Kidney (tissue), 14 donors: ENCODE measurements around the gene PAGR1. TPM values are rescaled to one million over a fixed set of nuclear protein-coding genes. Genes with fewer than 3 reads are reported as not detected.
A peak's percentile ranks its signal among the peaks of the same experiment; 100 is the strongest.

Source experiments
- DNase-seq, 5 donors: peaks; one replicate each; pipeline ENCODE4 v3.0.0-alpha.2; 2013 to 2020
- FAIRE-seq: peaks from 2 replicates; lab custom pipeline; 2012; peaks lifted over from hg19 to GRCh38; lab: Jason Lieb, UNC
- H3K27ac ChIP-seq, 2 donors: one replicate each; pipeline ENCODE4 v1.7.0; 2013; ENCODE audit warnings: low read depth in 2 of 2, low read length in 2 of 2, inconsistent platforms in 1 of 2
- H3K27me3 ChIP-seq: one replicate; pipeline ENCODE4 v1.7.1; 2013; ENCODE audit warnings: low read length, inconsistent platforms; ENCODE audit not compliant: control insufficient read depth, insufficient read depth
- H3K36me3 ChIP-seq, 3 donors: one replicate each; pipeline versions ENCODE4 v1.7.0 to v1.7.1; 2013; ENCODE audit warnings: low read length in 3 of 3, control low read depth in 1 of 3, inconsistent platforms in 1 of 3; ENCODE audit not compliant: insufficient read depth in 3 of 3, control insufficient read depth in 2 of 3
- H3K4me1 ChIP-seq, 3 donors: one replicate each; pipeline versions ENCODE4 v1.7.0 to v1.7.1; 2013; ENCODE audit warnings: low read length in 3 of 3, inconsistent platforms in 1 of 3, low read depth in 1 of 3; ENCODE audit not compliant: control insufficient read depth in 2 of 3, insufficient read depth in 2 of 3
- H3K4me3 ChIP-seq, 3 donors: one replicate each; pipeline versions ENCODE4 v1.7.0 to v1.8.1; 2013; ENCODE audit warnings: low read length in 3 of 3, control low read depth in 1 of 3, inconsistent platforms in 1 of 3
- H3K9ac ChIP-seq, 3 donors: one replicate each; pipeline versions ENCODE4 v1.7.0 to v1.7.1; 2013; ENCODE audit warnings: low read length in 3 of 3, control low read depth in 1 of 3, inconsistent platforms in 1 of 3
- H3K9me3 ChIP-seq, 3 donors: one replicate each; pipeline versions ENCODE4 v1.7.0 to v1.7.1; 2013; ENCODE audit warnings: low read length in 3 of 3, control low read depth in 1 of 3, inconsistent platforms in 1 of 3; ENCODE audit not compliant: control insufficient read depth in 2 of 3, insufficient read depth in 1 of 3
- CTCF ChIP-seq: IDR thresholded peaks from 3 replicates; pipeline ENCODE4 v1.5.1; 2012; ENCODE audit warnings: mild to moderate bottlenecking, moderate library complexity, borderline replicate concordance; ENCODE audit not compliant: insufficient read depth; ENCODE audit errors: extremely low read depth
- intact Hi-C: fragments of 100-400 bp; cut with DNase I; formaldehyde crosslinking; loops from one replicate; pipeline ENCODE4 v1.11.1; 2022
- polyA plus RNA-seq: library from polyadenylated mRNA; stranded (reverse); fragments of 350-450 nt; fragmentation: Illumina TruSeq; extraction: RNeasy Lipid Tissue Mini Kit (QIAGEN cat#74804); gene quantifications from one replicate; pipeline ENCODE4 v1.2.3, GENCODE V29; 2014; ENCODE audit warnings: low read depth, low replicate concordance; ENCODE audit not compliant: insufficient read depth
- total RNA-seq: library from RNA; stranded (reverse); fragmentation: NEBNext Ultra II Directional; extraction: Animal tissue kit (Norgen Biotek cat#: 25700); gene quantifications from one replicate; pipeline ENCODE4 v1.2.1, GENCODE V29; 2021
- donor health status: control.
- donor health status: control.
- donor health status: control.
- donor health status: control.
- donor health status: control.
- donor health status: DM: yes; HTN: yes; CAD: no.
- donor health status: Normal renal cell carcinoma (clear cell type).

The PAGR1 gene
- total and polyA plus RNA-seq, 2 donors from 2014 or later: 23.5 to 30.0 TPM

GRCh38 chr16:29816694-29817441 lies 916 bp downstream of the PAGR1 start:
- no peak for TF ChIP-seq CTCF
- Histone ChIP-seq H3K4me1 (peaks cover 0 to 26% (median 14%) of the 10 kb centered on the region in 3 donors), H3K9ac (peak overlapping the region; percentile 22 to 86 (median 74)), H3K4me3 (peak overlapping the region; percentile 82 to 91 (median 85)), H3K27ac (peak overlapping the region; percentile 93 to 97), H3K27me3 (no peaks in the 10 kb centered on the region), H3K36me3 (peaks cover 0 to 5% (median 0%) of the 10 kb centered on the region in 3 donors), H3K9me3 (no peaks in the 10 kb centered on the region)
- FAIRE-seq (no peak), DNase-seq (peak; percentile 72 to 93 (median 79))
- intact Hi-C loops: no loop called here

GRCh38 chr16:29818082-29818481 lies 2.1 kb downstream of the PAGR1 start:
- H3K36me3 ChIP-seq: peaks cover 0 to 5% (median 0%) of the 10 kb centered on the region in 3 donors
- DNase-seq: no peak
- no peak overlapping the region for H3K9ac ChIP-seq
- no peaks in the 10 kb centered on the region for H3K27me3 ChIP-seq
- H3K4me3 ChIP-seq: no peak overlapping the region
- no peak for FAIRE-seq
- no peak overlapping the region for H3K27ac ChIP-seq
- H3K9me3 ChIP-seq: no peaks in the 10 kb centered on the region
- no peak for TF ChIP-seq CTCF
- intact Hi-C loops: no loop called here
- H3K4me1 ChIP-seq: peaks cover 0 to 27% (median 14%) of the 10 kb centered on the region in 3 donors

GRCh38 chr16:29819506-29819905 lies 3.6 kb downstream of the PAGR1 start:
- FAIRE-seq (no peak), DNase-seq (peak in 1 of 5 donors; percentile 72)
- no peak overlapping the region for H3K27ac ChIP-seq

More at GRCh38 chr16:29819506-29819905, 3.6 kb downstream of the PAGR1 start:
- peak; percentile 12 for TF ChIP-seq CTCF
- Histone ChIP-seq H3K27me3 (no peaks in the 10 kb centered on the region), H3K4me1 (peaks cover 0 to 29% (median 18%) of the 10 kb centered on the region in 3 donors), H3K9me3 (no peaks in the 10 kb centered on the region), H3K4me3 (peak overlapping the region in 2 of 3 donors; percentile 84 to 86), H3K36me3 (peaks cover 0 to 5% (median 0%) of the 10 kb centered on the region in 3 donors), H3K9ac (no peak overlapping the region)
- intact Hi-C loops: no loop called here
